Mesodermal cell (in vitro differentiated cells): ENCODE measurements around the gene PLXNA3.

ENCODE experiments used
- H3K27ac ChIP-seq: 2 replicates; pipeline ENCODE4 v1.7.0; 2013; ENCODE audit warnings: mild to moderate bottlenecking, low read depth, low read length, moderate library complexity; ENCODE audit not compliant: severe bottlenecking
- H3K36me3 ChIP-seq: 2 replicates; pipeline ENCODE4 v1.7.1; 2013; ENCODE audit warnings: mild to moderate bottlenecking, low read length, moderate library complexity; ENCODE audit not compliant: control insufficient read depth, insufficient read depth
- H3K4me1 ChIP-seq: one replicate; pipeline ENCODE4 v1.7.1; 2013; ENCODE audit warnings: mild to moderate bottlenecking, low read length; ENCODE audit not compliant: insufficient read depth, control insufficient read depth, poor library complexity, severe bottlenecking
- H3K4me3 ChIP-seq: 2 replicates; pipeline ENCODE4 v1.7.0; 2013; ENCODE audit warnings: low read length, control low read depth, mild to moderate bottlenecking; ENCODE audit not compliant: insufficient read depth, poor library complexity, severe bottlenecking; ENCODE audit errors: extremely low read depth
- H3K9me3 ChIP-seq: 2 replicates; pipeline ENCODE4 v1.7.1; 2013; ENCODE audit warnings: mild to moderate bottlenecking, low read length, moderate library complexity; ENCODE audit not compliant: control insufficient read depth
- WGBS, 2 experiments: methylation state at CpG; one replicate each; pipeline ENCODE4 v1.1.5; 2013; ENCODE audit warnings: missing lambda C conversion rate in 2 of 2; ENCODE audit not compliant: insufficient coverage in 2 of 2; 5-methylcytosine and 5-hydroxymethylcytosine counted together

Gene PLXNA3

DNA sequence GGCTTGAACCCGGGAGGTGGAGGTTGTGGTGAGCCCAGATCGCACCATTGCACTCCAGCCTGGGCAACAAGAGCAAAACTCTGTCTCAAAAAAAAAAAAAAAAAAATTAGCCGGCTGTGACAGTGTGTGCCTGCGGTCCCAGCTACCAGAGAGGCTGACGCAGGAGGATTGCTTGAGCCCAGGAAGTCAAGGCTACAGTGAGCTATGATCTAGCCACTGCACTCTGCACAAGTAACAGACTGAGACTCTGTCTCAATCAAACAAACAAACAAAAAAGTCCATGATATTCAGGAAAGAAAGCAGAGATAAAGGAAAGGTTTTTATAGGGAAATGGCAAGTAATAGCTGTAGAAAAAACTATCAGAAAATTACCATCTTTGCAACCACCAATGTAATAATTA lies 23.1 kb downstream of the PLXNA3 start:
- peaks cover 19% of the 10 kb centered on the region for H3K36me3 ChIP-seq
- H3K4me3 ChIP-seq: no peak overlapping the region
- WGBS, 2 experiments: no CpG with 5 or more reads among the region's 5 CpGs
- no peaks in the 10 kb centered on the region for H3K4me1 ChIP-seq
- no peaks in the 10 kb centered on the region for H3K9me3 ChIP-seq
- H3K27ac ChIP-seq: no peak overlapping the region

DNA sequence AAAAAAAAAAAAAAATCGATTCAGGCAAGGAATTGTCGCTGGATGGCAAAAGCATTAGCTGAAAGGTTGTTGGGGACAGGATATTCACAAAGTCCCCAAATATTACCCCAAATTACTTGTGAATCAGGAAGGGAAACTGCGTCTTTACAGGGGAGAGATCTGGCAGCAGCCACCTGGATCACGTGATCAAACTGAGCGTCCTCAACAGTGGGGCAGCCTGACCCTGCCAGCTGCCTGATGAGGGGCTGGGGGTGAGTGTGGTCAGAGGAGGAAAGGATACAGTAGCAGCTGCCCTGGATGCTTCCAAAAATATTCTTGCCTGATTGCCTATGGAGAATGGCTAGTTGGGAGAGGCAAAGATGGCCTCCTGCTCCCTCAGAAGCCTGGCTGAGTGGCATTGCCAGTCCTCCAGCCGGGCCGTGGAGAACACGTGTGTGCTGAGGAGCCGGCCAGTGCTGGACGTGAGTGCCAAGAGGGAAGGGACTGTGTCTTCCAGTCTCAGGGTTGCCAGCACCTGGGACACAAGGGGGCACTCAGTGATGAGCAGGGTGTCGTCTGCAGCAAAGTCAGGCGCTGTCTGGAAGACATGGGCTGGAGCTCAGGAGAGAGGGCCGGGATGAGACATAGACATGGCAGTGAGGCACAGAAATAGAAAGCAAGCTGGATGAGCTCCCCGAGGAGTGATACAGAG lies 24.0 kb downstream of the PLXNA3 start:
- Histone ChIP-seq H3K36me3 (peaks cover 19% of the 10 kb centered on the region), H3K4me1 (no peaks in the 10 kb centered on the region), H3K9me3 (no peaks in the 10 kb centered on the region), H3K4me3 (no peak overlapping the region), H3K27ac (no peak overlapping the region)
- 89 to 93% methylated on average over 5 to 8 of the region's 14 CpGs for WGBS, 2 experiments

DNA sequence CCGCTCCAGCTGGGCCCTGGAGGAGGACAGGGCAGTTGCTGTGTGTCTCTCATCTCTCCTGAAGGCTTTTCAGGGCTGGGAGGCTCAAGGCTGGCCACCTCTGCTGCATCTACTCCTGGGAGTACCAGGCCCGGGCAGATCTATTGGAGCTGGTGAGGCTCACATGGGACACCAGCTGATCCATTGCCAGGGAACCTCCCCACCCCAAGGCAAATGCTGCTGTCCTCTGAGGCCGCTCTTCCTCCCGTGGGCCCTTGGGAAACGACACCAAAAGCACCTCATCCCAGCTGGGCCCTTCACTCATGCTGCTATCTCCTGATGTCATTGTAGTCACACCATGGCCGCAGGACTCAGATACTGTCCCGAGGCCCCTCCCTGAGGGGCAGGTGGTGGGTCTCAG lies 24.7 kb downstream of the PLXNA3 start:
- H3K36me3 ChIP-seq: peaks cover 25% of the 10 kb centered on the region
- H3K4me1 ChIP-seq: no peaks in the 10 kb centered on the region
- no peak overlapping the region for H3K4me3 ChIP-seq
- no peaks in the 10 kb centered on the region for H3K9me3 ChIP-seq
- WGBS, 2 experiments: 87 to 100% methylated on average over 4 of the region's 7 CpGs
- H3K27ac ChIP-seq: no peak overlapping the region

DNA sequence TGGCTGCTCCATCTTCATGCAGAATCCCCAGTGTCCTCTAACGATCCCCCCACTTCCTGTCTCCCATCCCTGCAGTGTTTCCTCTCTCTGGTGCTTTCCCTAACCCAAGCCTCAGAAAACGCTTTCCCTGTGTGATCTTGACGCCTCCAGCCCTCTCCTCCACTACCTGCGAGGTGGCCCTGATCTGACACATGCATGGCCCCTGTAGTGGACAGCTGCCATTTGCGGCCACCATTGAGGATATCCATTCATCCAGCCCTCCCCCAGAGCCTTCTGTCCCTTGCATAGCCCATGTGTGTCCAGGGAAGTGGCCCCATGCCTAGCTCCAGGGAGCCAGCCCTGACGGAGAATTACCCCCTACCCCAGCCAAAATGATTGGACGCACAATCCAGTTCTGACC lies 25.2 kb downstream of the PLXNA3 start:
- 83% methylated on average over 1 of the region's 7 CpGs for WGBS, 2 experiments
- H3K27ac ChIP-seq: no peak overlapping the region
- H3K36me3 ChIP-seq: peaks cover 30% of the 10 kb centered on the region
- no peak overlapping the region for H3K4me3 ChIP-seq
- no peaks in the 10 kb centered on the region for H3K9me3 ChIP-seq
- H3K4me1 ChIP-seq: no peaks in the 10 kb centered on the region

DNA sequence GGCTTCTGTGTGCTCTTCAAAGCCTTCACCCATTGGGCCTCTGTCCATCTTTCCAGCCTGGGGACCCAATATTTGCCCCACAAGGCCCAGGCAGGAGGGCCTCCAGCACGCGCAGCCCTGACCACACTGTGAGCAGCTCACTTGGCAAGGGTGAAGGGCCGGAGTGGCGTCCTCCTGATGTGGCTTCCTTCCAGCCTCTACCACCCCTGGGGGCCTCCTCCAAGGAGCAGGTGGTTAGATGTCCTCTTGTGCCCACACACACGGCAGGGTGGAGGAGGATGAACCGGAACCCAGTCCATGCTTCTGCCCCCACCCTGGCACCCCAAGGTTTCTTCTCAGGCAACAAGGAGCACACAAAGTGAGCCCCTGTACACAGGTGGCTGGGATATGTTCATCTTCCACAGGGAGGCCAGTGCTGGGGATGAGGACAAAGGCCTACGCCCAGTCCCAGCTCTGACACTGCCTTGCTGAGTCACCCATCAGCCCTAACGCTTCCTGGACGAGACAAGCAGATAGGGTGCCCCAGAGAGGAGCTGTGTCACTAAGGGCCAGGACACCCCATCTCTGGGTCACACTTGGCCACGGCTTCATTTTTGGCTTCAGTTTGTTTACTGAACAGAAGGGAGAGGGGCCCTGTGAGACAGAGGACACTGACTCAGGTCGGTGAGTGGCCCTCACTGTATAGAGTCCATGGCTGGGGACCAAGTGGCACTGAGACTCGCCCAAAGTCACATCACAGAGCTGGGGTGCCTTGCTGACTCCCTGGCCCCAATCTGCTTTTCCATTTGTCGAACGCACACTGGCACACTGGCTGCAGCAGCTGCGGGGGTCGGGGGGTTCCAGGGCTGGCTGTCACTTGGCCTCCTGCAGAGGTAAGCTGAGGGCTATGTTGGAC lies 26.4 kb downstream of the PLXNA3 start:
- H3K36me3 ChIP-seq: peaks cover 31% of the 10 kb centered on the region
- no peak overlapping the region for H3K27ac ChIP-seq
- H3K9me3 ChIP-seq: no peaks in the 10 kb centered on the region
- 87 to 91% methylated on average over 5 to 9 of the region's 16 CpGs for WGBS, 2 experiments
- H3K4me3 ChIP-seq: no peak overlapping the region
- no peaks in the 10 kb centered on the region for H3K4me1 ChIP-seq

DNA sequence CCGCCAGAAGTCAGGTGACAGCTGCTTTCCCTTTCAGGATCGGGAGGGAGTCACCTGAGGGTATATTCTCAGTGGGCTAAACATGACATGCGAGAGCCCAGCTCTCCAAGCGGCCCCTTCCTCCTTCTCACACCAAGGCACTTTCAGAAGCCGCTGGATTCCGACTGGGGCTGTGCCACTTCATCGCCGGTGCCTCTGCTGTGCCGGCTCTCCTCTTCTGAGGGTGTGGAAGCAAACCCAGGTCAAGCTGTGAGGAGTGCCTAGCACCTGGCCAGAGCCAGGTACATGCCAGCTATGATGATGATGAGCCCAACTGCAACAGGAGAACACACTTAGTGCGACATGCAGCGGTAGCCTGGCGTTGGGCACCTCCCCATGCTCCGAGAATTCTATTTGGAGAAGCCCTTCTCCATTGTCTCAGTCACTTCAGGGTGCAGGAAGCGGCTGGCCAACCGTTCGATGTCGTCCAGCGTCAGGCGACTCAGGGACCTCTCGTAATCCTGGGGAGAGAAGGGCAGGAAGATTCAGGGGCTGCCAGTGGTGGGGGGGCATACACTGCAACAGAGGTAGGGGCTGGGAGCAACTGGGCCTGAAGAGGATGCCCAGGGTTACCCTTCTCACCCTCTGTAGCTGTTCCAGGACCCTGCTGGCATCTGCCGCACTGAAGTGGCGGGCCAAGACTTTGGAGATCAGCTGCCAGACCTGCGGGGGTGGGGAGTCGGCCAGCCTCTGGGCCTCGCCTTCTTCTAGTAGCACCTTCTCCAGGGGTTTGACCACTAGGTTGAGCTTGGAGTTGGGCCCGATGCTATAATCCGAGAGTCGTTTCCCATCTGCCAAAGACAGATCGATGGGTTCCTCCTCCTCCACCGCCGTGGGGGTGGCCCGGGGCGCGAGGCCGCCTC lies 27.3 kb downstream of the PLXNA3 start:
- H3K9me3 ChIP-seq: no peaks in the 10 kb centered on the region
- 64 to 79% methylated on average over 11 to 15 of the region's 35 CpGs for WGBS, 2 experiments
- peaks cover 31% of the 10 kb centered on the region for H3K36me3 ChIP-seq
- H3K4me3 ChIP-seq: peak overlapping the region; percentile 46
- no peak overlapping the region for H3K27ac ChIP-seq
- H3K4me1 ChIP-seq: no peaks in the 10 kb centered on the region

DNA sequence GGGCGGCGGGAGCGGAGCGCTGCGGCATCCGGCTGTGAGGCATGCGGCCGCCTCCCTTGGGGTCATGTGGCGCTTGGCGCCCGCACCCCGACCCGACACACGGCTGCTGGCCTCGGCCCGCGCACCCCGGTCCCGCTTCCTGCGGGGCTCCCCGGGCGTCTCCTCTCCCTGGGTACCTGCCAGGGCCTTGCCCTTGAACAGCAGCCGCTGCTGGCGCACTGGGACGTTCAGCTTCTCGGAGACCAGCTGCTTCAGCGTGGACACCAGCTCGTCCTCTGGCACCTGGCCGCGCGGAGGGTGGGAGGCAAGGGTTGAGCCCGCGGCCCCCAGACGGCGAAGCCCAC lies 27.9 kb downstream of the PLXNA3 start:
- 0 to 2% methylated on average over 6 to 8 of the region's 35 CpGs for WGBS, 2 experiments
- no peaks in the 10 kb centered on the region for H3K9me3 ChIP-seq
- H3K4me1 ChIP-seq: no peaks in the 10 kb centered on the region
- H3K4me3 ChIP-seq: peak overlapping the region; percentile 46
- H3K36me3 ChIP-seq: peaks cover 31% of the 10 kb centered on the region
- no peak overlapping the region for H3K27ac ChIP-seq

DNA sequence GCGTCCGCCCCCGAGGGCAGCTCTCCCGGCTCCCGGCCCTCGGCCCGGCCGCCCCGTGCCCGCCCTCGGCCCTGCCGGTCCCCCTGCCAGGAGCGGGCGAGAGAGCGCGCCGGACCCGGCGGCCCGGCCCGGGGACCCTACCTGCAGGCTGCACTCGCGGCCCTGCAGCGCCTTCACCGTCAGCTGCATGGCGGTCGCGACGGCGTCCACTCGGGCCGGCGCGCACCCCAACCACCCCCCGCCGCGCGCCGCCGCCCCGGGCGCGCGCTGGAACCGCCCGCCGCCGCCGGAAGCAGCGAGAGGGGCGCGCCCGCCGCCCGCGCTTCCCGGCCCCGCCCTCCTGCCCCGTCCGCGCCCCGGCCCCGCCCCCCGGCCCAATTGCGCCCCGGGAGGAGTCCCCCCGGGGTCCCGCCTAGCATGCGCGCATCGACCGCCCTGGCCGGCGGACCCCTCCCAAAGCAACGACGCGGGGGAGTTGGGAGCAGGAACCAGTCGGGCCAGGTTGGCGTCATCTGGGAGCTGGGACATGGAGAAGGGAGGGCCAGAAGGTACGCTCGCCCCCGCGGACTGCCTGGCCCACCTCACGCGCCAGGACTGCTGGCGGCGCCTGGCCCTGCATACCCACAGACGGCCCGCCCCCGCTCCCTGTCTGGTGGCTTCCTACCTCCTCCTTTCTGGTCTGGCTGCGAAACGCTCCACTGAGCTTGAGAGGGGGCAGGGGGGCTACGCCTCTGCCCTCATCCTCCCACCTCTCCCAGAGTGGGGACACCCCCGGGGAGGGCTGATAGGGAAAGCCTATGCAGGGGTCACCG lies 28.5 kb downstream of the PLXNA3 start, which contains the start of gene UBL4A:
UBL4A (minus strand) TSS at position 220 of the 812 bp plus-strand sequence; CDS start at position 189, 31 bp downstream.
- H3K9me3 ChIP-seq: no peaks in the 10 kb centered on the region
- peak within 1 kb of the TSS; percentile 46 for H3K4me3 ChIP-seq
- 0 to 3% methylated on average over 11 to 16 of the region's 95 CpGs for WGBS, 2 experiments
- no peak within 1 kb of the TSS for H3K27ac ChIP-seq
- H3K36me3 ChIP-seq: peaks cover 31% of the 10 kb centered on the region
- no peaks in the 10 kb centered on the region for H3K4me1 ChIP-seq

DNA sequence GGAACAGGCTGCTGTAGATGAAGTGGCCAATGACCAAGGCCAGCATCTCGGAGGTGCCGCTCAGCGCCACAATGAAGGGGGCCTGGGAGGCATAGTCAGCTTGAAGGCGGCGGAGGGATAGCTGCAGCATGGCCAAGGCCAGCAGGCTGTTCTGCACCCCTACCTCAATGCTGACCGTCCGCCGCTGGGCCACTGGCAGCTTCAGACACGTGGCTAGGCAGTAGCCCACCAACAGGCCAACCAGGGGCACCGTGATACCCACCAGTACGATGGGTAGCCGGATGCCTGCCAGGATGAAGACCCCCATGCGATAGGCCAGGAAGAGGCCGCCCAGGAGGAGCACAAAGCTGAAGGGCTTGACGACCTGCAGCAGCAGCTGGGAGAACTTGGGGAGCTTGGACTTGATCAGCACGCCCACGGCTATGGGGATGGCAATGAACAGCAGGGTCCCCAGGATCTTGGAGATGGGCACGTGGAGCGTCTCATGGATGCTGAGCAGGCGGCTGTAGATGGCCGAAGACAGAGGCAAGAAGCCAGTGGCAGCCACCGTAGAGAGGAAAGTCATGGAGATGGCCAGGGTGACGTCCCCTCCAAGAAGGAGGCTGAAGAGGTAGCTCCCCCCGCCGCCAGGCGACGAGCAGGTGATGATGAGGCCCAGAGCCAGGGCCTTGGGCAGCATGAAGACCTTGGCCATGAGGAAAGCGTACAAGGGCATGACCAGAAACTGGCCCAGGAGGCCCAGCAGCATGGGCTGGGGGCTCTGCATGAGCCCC lies 29.6 kb downstream of the PLXNA3 start:
- Histone ChIP-seq H3K4me1 (no peaks in the 10 kb centered on the region), H3K36me3 (peaks cover 31% of the 10 kb centered on the region), H3K9me3 (no peaks in the 10 kb centered on the region), H3K27ac (no peak overlapping the region), H3K4me3 (no peak overlapping the region)
- 93 to 96% methylated on average over 13 to 23 of the region's 28 CpGs for WGBS, 2 experiments
